Neural progenitor cell (in vitro differentiated cells): Measurements from ENCODE around the gene STAG1. TPM values are rescaled to one million over a fixed set of nuclear protein-coding genes. Genes with fewer than 3 reads are reported as not detected.

Experiments used
- DNase-seq: peaks from one replicate; pipeline ENCODE4 v3.0.0-alpha.2; 2016; ENCODE audit warnings: low spot score
- H2AFZ ChIP-seq: fragments of 200-600 bp; sonication (generic); replicated peaks from 2 replicates; pipeline ENCODE4 v1.6.1; 2016; ENCODE audit warnings: antibody characterized with exemption
- H3F3A ChIP-seq: fragments of 200-600 bp; sonication (generic); 2 replicates; pipeline ENCODE4 v1.6.1; 2016; ENCODE audit warnings: antibody characterized with exemption, low read depth
- H3K27ac ChIP-seq: fragments of 200-600 bp; sonication (generic); 2 replicates; pipeline ENCODE4 v1.5.1; 2016; ENCODE audit warnings: mild to moderate bottlenecking
- H3K27me3 ChIP-seq: fragments of 200-600 bp; sonication (generic); 2 replicates; pipeline ENCODE4 v1.6.1; 2016; ENCODE audit warnings: mild to moderate bottlenecking, moderate library complexity
- H3K36me3 ChIP-seq: fragments of 200-600 bp; sonication (generic); 2 replicates; pipeline ENCODE4 v1.5.1; 2016
- H3K4me1 ChIP-seq: fragments of 200-600 bp; sonication (generic); 2 replicates; pipeline ENCODE4 v1.6.1; 2016; ENCODE audit warnings: mixed run types
- H3K4me2 ChIP-seq: fragments of 200-600 bp; sonication (generic); 2 replicates; pipeline ENCODE4 v1.6.1; 2016
- H3K4me3 ChIP-seq: fragments of 200-600 bp; sonication (generic); 2 replicates; pipeline ENCODE4 v1.5.1; 2016
- H3K79me2 ChIP-seq: fragments of 200-600 bp; sonication (generic); 2 replicates; pipeline ENCODE4 v1.6.1; 2016; ENCODE audit warnings: low read depth
- H3K9ac ChIP-seq: fragments of 200-600 bp; sonication (generic); 2 replicates; pipeline ENCODE4 v1.6.1; 2016
- H3K9me3 ChIP-seq: fragments of 200-600 bp; sonication (generic); 2 replicates; pipeline ENCODE4 v1.5.1; 2016; ENCODE audit warnings: low read depth
- H4K20me1 ChIP-seq: fragments of 200-600 bp; sonication (generic); 2 replicates; pipeline ENCODE4 v1.6.1; 2016; ENCODE audit warnings: low read depth
- H3K27ac Mint-ChIP-seq: 3 replicates; pipeline ENCODE4 v1.8.0; 2021; ENCODE audit warnings: mixed read lengths
- H3K27me3 Mint-ChIP-seq: 2 replicates; pipeline ENCODE4 v1.8.0; 2022; ENCODE audit warnings: low read depth, mild to moderate bottlenecking, inconsistent platforms, moderate library complexity, mixed read lengths; ENCODE audit not compliant: insufficient read depth
- H3K36me3 Mint-ChIP-seq: 3 replicates; pipeline ENCODE4 v1.8.0; 2021; ENCODE audit warnings: mixed read lengths
- H3K4me1 Mint-ChIP-seq: 3 replicates; pipeline ENCODE4 v1.8.0; 2021; ENCODE audit warnings: mixed read lengths
- H3K4me3 Mint-ChIP-seq: 3 replicates; pipeline ENCODE4 v1.8.0; 2021; ENCODE audit warnings: mild to moderate bottlenecking, moderate library complexity, mixed read lengths
- H3K9me3 Mint-ChIP-seq: 3 replicates; pipeline ENCODE4 v1.8.0; 2020; ENCODE audit warnings: mixed read lengths
- CTCF ChIP-seq: fragments of 200-600 bp; sonication (generic); IDR thresholded peaks from 2 replicates; pipeline ENCODE4 v1.5.1; 2017; ENCODE audit warnings: antibody characterized with exemption, mild to moderate bottlenecking
- EZH2 ChIP-seq: fragments of 200-600 bp; sonication (generic); IDR thresholded peaks from 2 replicates; pipeline ENCODE4 v1.6.1; 2017; ENCODE audit warnings: antibody characterized with exemption, mild to moderate bottlenecking, moderate library complexity
- EZH2phosphoT487 ChIP-seq: fragments of 200-600 bp; sonication (generic); IDR thresholded peaks from 2 replicates; pipeline ENCODE4 v1.6.1; 2017; ENCODE audit warnings: antibody characterized with exemption
- total RNA-seq: library from RNA; depleted of rRNA; stranded (reverse); fragments of >200 nt; gene quantifications from 2 replicates; pipeline ENCODE4 v1.2.3, GENCODE V29; 2015; ENCODE audit warnings: low replicate concordance

STAG1 gene
- total RNA-seq, 1 donor from 2014 or later: 38.3 TPM

- H3K27ac Mint-ChIP-seq: peak overlapping the region; percentile 98
- peak overlapping the region; percentile 44 for H3K4me3 Mint-ChIP-seq
- peaks cover 31% of the 10 kb centered on the region for H3K4me1 Mint-ChIP-seq
Observed at GRCh38 chr3:136658946-136659682, 93.1 kb downstream of the STAG1 start.

GRCh38 chr3:136657526-136657925 lies 94.7 kb downstream of the STAG1 start:
- Histone ChIP-seq H3K4me1 (peaks cover 16% of the 10 kb centered on the region), H4K20me1 (no peaks in the 10 kb centered on the region), H3K27me3 (no peaks in the 10 kb centered on the region), H3K36me3 (peaks cover 19% of the 10 kb centered on the region), H3F3A (no peaks in the 10 kb centered on the region), H3K9ac (no peak overlapping the region), H3K4me3 (no peak overlapping the region), H3K4me2 (no peak overlapping the region), H3K79me2 (peaks cover 94% of the 10 kb centered on the region), H2AFZ (no peak overlapping the region), H3K9me3 (peaks cover 19% of the 10 kb centered on the region), H3K27ac (no peak overlapping the region)
- Mint-ChIP-seq H3K4me3 (no peak overlapping the region), H3K27me3 (no peaks in the 10 kb centered on the region), H3K27ac (no peak overlapping the region), H3K36me3 (peaks cover 23% of the 10 kb centered on the region), H3K4me1 (peaks cover 29% of the 10 kb centered on the region), H3K9me3 (peaks cover 32% of the 10 kb centered on the region)
- no peak for DNase-seq
- TF ChIP-seq CTCF (no peak), EZH2 (no peak), EZH2phosphoT487 (no peak)

More at GRCh38 chr3:136658946-136659682, 93.1 kb downstream of the STAG1 start:
- no peaks in the 10 kb centered on the region for H3F3A ChIP-seq
- H3K9me3 Mint-ChIP-seq: peaks cover 24% of the 10 kb centered on the region
- peaks cover 90% of the 10 kb centered on the region for H3K79me2 ChIP-seq
- TF ChIP-seq CTCF: no peak
- TF ChIP-seq EZH2: no peak
- no peak for TF ChIP-seq EZH2phosphoT487
- no peaks in the 10 kb centered on the region for H3K27me3 ChIP-seq
- H3K27ac ChIP-seq: no peak overlapping the region
- H2AFZ ChIP-seq: no peak overlapping the region
- peaks cover 11% of the 10 kb centered on the region for H3K9me3 ChIP-seq
- no peaks in the 10 kb centered on the region for H4K20me1 ChIP-seq
- no peaks in the 10 kb centered on the region for H3K27me3 Mint-ChIP-seq
- peak; percentile 35 for DNase-seq
- peaks cover 18% of the 10 kb centered on the region for H3K4me1 ChIP-seq
- peak overlapping the region; percentile 46 for H3K4me2 ChIP-seq
- H3K36me3 Mint-ChIP-seq: peaks cover 17% of the 10 kb centered on the region
- no peak overlapping the region for H3K9ac ChIP-seq
- H3K36me3 ChIP-seq: peaks cover 15% of the 10 kb centered on the region
- no peak overlapping the region for H3K4me3 ChIP-seq

- H3K4me2 ChIP-seq: no peak overlapping the region
- Mint-ChIP-seq H3K9me3 (peaks cover 35% of the 10 kb centered on the region), H3K36me3 (peaks cover 29% of the 10 kb centered on the region), H3K27ac (no peak overlapping the region), H3K4me1 (peaks cover 7% of the 10 kb centered on the region), H3K4me3 (no peak overlapping the region), H3K27me3 (no peaks in the 10 kb centered on the region)
- H3K27ac ChIP-seq: no peak overlapping the region
- no peak overlapping the region for H2AFZ ChIP-seq
- no peaks in the 10 kb centered on the region for H3K27me3 ChIP-seq
- peaks cover 19% of the 10 kb centered on the region for H3K9me3 ChIP-seq
- H3K9ac ChIP-seq: no peak overlapping the region
- H3F3A ChIP-seq: no peaks in the 10 kb centered on the region
- no peak overlapping the region for H3K4me3 ChIP-seq
- DNase-seq: no peak
- H3K36me3 ChIP-seq: peaks cover 19% of the 10 kb centered on the region
- TF ChIP-seq EZH2 (no peak), EZH2phosphoT487 (no peak), CTCF (no peak)
- H4K20me1 ChIP-seq: no peaks in the 10 kb centered on the region
- peaks cover 100% of the 10 kb centered on the region for H3K79me2 ChIP-seq
- peaks cover 6% of the 10 kb centered on the region for H3K4me1 ChIP-seq
Observed at GRCh38 chr3:136653628-136654027, 98.5 kb downstream of the STAG1 start.
